HG03108 (cell line): ENCODE measurements around the gene CTTNBP2.

Experiments
- ATAC-seq: cut with Tn5 transposase; IDR thresholded peaks from one replicate; pipeline ENCODE4 v1.9.1; 2021; ENCODE audit warnings: moderate library complexity; ENCODE audit not compliant: unreplicated experiment

The CTTNBP2 gene

DNA sequence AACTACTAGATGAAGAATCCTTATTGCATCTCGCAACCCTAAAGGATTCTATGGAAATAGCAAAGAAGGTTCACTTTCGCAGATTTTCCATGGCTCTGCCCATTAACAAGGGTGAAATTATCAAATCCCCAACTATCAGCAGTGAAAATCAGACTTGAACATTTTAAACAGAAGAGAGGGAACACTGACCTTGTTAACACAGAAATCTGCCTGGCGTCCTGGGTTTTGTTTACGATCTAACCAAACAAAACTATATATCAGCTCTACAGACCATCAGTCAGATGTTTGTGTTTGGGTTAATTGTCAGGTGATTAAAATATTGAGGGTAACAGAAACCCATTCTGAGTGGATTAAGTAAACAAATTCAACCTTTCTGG lies 1.9 kb downstream of the CTTNBP2 start:
- no peak for ATAC-seq

DNA sequence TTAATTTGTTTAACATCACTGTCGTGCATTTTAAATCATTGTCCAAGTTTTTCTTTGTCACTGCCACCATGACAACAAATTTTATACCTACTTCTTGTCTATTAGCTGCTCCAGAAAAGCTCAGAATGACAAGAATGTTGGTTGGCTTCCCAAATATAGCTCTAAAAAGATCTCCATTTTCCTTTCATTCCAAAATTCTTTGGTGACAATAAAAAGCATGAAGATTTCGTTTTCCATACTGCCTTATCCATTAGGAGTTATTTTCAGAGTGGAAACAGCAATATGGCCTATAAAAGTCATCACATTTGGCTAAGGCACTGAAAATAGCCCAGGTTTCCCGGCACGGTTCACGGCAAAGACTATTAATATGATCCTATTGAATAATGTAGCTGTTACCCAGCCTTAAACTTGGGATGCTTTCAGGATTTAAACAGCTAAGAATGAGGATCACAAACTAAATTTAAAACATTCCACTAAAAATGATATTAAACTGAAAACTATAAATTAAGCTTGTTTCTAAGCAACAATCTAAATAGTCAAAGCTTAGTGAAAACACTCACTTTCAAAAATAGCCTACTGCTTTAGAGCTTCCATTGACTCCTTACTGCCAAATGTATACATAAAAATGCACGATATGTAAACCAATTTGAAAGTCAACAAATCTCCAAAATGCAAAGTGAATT lies 2.7 kb downstream of the CTTNBP2 start:
- ATAC-seq: no peak

- no peak for ATAC-seq
These were observed 3.9 kb downstream of the CTTNBP2 start for GRCh38 chr7:117869374-117869773.

DNA sequence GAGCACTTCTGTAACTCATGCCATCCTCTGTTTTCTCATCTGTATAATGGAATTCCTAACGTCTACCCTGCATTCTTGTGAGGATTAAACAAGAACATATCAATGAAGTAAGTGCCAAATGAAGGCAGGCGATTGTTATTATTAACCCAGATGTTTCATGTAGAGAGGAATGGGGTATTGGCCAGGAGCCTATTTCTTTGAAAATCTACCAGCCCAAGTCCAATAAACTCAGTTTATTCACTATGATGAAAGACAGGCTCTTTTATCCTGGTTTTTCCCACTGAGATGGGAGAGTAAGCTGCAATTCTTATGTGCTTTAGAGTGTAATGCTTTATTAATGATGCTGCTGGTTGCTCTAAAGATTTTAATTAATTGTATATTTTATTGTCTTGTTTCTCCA lies 9.6 kb downstream of the CTTNBP2 start:
- ATAC-seq: no peak

DNA sequence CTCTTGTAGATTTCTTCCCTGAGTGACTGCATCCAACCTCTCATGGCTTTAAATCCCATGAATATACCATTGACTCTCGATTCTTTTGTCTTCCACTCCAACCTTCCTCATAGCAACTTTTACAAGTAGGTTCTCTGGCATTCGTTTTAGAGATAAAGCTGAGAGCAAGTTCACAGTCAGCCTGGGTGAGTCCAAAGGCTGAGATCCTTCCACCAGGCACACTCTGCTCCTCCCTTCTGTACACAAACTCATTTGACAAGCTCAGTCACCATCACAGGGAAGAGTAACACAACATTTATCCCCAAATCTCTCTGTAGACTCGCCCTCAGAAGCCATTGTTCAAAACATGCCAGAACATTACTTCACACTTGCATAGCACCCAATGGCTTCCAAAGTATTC lies 10.9 kb downstream of the CTTNBP2 start:
- ATAC-seq: no peak

- no peak for ATAC-seq
These were observed 13.9 kb downstream of the CTTNBP2 start for GRCh38 chr7:117859246-117859812.

- ATAC-seq: no peak
These were observed 14.5 kb downstream of the CTTNBP2 start for GRCh38 chr7:117858712-117859111.

DNA sequence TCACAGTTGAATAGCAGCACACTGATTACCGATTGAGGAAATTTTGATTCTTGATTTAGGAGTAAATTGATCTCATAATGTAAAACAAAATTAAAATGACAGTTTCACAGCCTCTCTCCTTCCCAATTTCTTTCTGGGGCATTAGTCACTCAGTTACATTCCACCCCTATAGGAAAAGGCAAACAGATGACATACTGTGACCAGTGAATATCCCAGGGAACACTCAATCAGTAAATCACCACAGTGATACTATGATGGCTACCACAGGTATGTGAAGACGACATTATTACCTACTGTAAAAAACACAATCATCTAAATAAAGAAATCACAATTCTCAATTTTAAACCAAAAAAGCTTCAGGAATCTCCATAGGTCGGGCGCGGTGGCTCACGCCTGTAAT lies 15.5 kb downstream of the CTTNBP2 start:
- no peak for ATAC-seq

DNA sequence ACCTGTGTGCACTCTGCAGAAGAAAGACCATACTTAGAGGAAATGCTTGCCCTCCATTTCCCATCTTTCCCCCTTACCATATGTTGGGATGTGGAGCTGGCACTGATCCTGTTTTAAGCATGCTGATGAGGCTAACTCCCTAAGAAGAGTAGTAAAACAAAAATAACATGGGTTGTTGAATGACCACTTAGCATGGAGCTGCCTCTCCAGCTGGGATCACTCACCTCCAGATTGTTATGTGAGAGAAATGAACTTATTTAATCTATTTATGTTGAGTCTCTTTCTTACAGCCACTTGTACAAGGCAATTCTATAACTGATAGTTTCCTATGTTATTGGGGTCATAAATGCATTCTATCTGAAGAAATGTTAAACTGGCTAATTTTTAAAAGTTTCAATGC lies 17.0 kb downstream of the CTTNBP2 start:
- ATAC-seq: no peak

GRCh38 chr7:117854186-117854585 lies 19.1 kb downstream of the CTTNBP2 start:
- no peak for ATAC-seq

GRCh38 chr7:117848941-117849340 lies 24.3 kb downstream of the CTTNBP2 start:
- ATAC-seq: no peak

DNA sequence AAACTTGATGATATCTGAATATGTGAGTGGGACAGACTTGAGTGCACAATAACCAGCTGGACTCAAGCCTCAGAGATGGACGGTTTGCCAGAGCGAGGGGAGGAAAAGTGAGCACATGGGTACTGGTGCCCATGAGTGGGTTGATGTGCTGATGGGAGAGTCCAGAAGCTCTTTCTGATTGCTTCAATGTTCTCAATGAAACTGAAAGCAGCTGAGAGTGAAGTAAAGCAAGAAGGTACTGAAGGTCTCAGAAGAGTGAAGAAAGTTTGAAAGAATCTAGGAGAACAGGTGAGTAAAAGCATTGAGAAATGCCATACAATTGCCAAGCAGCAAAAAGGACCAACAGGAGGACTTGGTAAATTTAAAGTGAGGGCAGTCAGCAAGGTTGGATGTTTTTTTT lies 28.6 kb downstream of the CTTNBP2 start:
- no peak for ATAC-seq

DNA sequence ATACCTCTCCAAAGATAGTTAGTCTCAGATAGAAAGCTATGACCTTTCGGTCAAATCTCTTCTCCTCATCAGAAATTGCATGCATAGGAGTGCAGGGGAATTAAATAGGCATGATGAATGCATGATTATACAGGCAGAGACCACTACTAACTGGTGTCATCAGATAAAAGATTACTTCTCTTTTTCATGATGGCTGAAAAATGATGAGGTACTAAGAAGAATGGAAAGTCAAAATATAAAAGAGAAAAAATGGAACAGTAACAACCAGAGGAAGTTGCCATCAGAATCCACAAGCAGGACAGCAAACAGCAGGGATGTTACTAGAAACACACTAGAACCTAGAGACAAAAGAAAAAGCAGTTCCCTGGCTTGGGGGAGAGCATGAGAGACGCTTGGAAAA lies 31.6 kb downstream of the CTTNBP2 start:
- no peak for ATAC-seq

DNA sequence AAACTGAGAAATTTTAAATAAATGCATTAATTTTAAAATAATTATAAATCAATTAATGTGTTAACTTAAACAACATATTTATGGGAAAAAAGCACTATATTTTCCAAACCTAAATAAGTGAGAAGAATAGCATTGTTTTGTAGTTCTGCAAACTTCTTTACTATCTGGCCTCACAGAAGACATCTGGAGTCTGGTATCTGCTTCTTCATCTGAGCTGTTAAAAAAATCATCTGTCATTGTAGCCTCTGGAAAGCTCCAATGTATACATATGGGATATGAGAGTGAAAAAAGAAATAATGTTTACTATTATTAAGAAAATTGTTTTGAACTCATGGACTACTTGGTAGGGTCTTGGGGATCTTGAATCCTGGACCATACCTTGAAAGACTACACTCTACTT lies 32.2 kb downstream of the CTTNBP2 start:
- no peak for ATAC-seq

- ATAC-seq: peak; percentile 71
These were observed 33.7 kb downstream of the CTTNBP2 start for GRCh38 chr7:117839507-117839906.

DNA sequence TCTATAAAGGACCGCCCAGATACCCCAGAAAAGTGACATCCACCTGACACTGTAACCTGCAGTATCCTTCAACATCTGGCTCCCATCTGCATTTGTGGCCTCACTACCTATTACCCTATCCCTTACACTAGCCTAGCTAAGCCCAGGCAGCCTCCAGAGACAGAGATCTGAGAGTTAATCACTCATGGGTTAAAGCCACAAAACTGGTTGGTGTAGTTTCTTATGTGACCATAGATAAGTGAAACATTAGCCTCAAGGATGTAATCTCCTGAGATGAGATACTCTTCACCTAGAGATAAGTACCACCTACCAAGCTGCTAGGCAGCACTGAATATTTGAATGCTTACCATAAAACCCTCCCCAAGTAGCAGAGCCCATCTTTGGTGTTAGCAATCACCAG lies 35.4 kb downstream of the CTTNBP2 start:
- ATAC-seq: peak; percentile 90

GRCh38 chr7:117835016-117835664 lies 38.1 kb downstream of the CTTNBP2 start:
- no peak for ATAC-seq

DNA sequence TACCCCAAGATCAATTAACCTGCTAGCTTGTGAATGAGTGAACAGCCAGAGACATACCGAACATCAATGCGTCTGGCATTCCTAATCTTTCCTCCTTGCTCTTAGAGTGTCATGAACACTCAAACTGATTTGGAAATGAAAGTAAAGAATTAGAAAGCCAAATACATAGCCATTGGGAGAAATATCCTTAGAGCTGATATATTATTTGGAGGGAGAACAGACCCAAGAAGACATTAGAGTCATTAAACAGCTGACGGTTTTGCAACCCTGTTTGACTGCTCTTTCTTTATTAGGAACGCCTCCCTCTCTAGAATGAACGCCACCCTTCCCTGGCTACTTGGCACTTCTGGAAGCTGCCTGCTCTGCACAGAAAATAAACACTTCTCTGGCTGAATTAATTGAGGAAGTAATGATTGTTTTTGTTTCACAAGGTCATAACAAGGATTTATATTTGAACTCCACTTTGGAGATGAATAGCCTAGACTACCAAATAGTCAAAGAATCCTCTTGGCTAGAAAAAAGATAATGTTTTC lies 42.8 kb downstream of the CTTNBP2 start:
- ATAC-seq: no peak

- no peak for ATAC-seq
These were observed 43.7 kb downstream of the CTTNBP2 start for GRCh38 chr7:117829450-117830117.

DNA sequence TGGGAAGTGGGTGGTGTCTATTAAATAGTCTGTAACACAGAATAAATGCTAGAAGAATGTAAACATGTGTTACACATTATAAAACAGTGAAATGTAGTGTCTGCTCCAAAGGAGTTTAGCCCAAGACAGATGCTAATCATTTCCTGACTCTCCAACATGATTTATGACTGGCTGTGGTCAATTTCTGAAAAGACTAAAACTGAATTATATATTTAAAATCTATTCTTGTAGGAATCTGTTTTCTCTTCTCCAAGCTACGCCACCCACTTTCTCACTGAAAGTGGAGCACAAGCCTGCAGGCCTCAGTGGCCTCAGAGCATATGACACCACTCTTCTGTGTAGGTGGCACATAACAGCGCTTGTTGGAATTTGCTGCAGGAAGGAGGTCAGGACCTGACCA lies 44.4 kb downstream of the CTTNBP2 start:
- ATAC-seq: no peak

DNA sequence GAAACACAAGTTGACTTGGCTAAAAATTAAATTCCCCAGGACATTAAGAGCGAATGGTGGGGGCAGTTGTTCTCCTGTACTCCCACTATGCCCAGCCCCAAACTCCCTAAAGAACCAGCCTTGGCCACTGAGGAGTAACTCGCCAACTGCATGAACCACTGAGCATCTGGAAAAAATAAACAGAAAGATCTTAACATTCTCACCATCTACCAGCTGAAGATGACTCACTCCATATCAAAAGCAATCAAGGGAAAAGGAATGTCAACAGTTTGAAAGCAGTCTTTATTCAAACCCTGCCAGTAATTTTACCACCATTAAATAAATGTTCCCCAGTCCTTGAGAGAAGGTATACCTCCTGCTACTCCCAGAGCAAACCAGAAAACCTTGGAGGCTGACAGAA lies 45.4 kb downstream of the CTTNBP2 start:
- no peak for ATAC-seq

- no peak for ATAC-seq
These were observed 48.1 kb downstream of the CTTNBP2 start for GRCh38 chr7:117825132-117825531.
